ENCODE results near the gene LDLRAD4.

DNA sequence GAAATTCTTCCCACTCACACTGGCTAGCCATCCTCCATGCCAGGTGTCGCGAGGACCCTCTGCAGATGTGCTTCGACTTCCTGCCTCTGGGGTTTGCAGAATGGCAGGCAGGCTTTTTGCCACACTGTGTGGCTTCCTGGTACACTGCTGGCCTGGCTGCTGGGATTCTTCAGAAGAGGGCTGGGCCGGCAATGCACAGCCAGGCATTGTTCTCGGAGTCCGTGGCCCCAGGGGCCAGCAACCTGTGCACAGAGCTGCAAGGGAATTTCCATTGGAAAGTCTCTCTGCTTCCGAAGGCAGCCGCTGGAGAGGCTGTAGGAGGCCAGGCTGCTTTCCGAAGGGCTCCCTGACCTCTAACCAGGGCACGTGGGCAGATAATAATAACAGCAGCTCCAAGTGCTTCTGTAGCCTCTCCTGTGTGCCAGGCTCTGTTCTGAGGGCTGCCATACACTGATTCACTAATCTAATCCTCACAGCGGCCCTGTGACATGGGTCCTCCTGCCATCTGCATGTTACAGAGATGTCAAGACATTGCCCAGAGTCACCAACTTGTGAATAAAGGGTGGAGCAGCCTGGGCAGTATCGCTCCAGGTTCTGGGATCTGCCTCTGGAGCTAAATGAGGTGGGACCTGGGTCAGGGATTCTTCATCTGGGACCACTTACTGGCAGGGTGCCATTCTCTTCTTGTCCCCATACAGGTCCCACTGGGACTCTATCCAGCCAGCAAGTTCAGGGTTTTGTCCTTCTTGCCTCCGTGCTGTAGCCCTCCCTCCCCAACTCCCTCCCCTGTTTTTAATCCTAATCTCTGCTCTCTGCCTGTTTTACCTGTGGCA lies 5.0 kb downstream of the LDLRAD4 start:
- TF ChIP-seq, protein P1, sequence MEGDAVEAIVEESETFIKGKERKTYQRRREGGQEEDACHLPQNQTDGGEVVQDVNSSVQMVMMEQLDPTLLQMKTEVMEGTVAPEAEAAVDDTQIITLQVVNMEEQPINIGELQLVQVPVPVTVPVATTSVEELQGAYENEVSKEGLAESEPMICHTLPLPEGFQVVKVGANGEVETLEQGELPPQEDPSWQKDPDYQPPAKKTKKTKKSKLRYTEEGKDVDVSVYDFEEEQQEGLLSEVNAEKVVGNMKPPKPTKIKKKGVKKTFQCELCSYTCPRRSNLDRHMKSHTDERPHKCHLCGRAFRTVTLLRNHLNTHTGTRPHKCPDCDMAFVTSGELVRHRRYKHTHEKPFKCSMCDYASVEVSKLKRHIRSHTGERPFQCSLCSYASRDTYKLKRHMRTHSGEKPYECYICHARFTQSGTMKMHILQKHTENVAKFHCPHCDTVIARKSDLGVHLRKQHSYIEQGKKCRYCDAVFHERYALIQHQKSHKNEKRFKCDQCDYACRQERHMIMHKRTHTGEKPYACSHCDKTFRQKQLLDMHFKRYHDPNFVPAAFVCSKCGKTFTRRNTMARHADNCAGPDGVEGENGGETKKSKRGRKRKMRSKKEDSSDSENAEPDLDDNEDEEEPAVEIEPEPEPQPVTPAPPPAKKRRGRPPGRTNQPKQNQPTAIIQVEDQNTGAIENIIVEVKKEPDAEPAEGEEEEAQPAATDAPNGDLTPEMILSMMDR (conservative IDR thresholded peaks at IDR 0.05; ENCODE audit: low read depth, low read length) = no peak
- no peak for TF ChIP-seq EZH2 (IDR thresholded peaks at IDR 0.05; ENCODE audit: borderline replicate concordance, low read depth, low read length, poor library complexity, severe bottlenecking)

Measured in A673 (cell line).